HG02610 (cell line): ENCODE data around the gene RMDN3.

ENCODE experiments used
- ATAC-seq: cut with Tn5 transposase; IDR thresholded peaks from one replicate; pipeline ENCODE4 v1.9.1; 2021; ENCODE audit warnings: mild to moderate bottlenecking, moderate library complexity; ENCODE audit not compliant: unreplicated experiment

The RMDN3 gene, protein sequence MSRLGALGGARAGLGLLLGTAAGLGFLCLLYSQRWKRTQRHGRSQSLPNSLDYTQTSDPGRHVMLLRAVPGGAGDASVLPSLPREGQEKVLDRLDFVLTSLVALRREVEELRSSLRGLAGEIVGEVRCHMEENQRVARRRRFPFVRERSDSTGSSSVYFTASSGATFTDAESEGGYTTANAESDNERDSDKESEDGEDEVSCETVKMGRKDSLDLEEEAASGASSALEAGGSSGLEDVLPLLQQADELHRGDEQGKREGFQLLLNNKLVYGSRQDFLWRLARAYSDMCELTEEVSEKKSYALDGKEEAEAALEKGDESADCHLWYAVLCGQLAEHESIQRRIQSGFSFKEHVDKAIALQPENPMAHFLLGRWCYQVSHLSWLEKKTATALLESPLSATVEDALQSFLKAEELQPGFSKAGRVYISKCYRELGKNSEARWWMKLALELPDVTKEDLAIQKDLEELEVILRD

DNA sequence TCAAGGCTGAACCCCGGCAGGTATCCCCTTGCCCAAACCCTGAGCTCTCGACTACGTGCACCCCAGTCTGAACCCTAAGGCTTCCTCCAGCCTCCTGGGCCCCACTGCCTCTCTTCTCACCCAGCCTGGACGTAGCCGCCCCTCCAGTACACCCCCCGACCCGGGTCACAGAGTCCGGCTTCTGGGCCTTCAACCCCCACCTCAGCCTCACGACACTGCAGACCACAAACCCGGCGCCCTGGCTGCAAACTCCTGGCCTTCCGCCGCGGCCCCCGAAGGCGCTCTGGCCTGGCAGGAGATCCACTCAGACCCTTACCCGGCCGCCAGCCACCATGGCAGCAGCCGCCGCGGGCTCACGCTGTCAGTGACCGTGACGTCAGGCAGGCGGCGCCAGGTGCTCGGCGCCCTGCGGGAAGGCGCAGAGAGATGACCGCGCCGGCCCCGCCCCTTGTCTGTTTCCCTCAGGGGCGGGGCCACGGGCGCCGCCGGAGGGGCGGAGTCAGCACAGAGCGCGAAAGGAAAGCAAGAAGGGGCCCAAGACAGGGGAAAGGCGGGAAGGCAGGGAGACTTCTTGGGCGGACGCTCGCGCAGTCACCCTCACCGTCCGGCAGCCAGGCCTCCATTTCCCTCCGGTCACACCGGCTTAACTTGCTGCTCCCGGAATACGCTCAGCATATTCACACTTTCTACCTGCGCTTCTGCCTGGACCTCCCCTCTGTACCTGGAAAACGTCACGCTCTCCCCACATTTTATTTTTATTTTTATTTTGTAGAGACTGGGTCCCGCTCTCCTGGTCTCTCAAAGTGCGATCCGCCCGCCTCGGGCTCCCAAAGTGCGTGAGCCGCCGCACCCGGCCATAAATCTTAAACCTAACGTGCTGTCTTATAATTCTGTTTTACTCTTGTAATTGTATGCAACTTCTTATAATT lies at the start of gene RMDN3:
Gene RMDN3 (minus strand): TSS at position 372 of the 929 bp plus-strand sequence. CDS start 471 bp downstream, outside the sequence.
- ATAC-seq: peak; percentile 81

DNA sequence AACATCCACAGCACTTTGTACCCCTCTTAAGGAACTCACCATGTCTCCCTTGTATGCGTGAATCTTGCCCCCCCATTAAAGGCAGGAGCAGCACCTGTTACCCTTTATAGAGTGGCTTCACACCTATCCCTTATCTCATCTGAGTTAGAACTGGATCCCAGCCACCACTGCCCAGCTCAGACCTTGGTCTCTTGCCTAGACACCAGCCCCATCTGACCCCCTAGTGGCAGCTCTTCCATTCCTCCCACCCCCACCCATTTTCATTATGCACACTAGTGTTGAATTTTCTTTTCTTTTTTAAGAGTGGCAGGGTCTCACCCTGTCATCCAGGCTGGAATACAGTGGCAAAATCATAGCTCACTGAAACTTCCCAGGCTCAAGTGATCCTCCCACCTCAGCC lies 48.6 kb upstream of the RMDN3 start:
- no peak for ATAC-seq

DNA sequence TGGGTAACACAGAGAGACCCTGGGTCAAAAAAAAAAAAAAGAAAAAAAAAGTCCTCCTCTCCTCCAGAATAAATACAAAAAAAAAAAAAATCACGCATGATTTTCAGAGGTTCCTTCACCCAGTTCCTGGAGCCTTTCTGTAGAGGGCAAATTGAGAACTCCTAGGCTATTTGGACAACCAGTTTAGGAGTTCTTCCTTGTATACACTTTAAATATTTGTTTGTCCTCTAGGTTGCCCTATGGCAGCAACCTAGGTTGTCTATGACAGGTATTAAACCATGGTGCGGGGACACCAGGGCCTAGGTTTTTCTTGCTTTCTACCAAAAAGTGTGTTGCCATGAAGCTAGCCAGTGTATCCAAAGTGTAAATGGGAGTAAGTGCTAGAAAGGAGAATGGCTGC lies 48.0 kb upstream of the RMDN3 start:
- no peak for ATAC-seq

DNA sequence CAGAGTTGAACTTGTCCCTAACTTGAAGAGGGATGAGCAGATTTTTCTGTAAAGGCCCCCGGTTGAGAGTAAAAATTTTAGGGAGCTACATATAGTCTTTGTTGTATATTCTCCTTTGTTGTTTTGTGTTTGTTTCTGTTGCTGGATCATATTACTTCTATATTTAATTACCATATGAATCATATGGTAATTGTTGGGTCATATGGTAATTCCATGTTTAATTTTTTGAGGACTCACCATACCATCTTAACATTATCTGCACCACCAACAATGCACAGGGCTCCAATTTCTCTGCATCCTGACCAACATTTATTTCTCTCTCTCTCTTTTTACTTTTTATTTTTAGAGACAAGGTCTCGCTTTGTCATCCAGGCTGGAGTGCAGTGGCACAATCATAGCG lies 44.5 kb upstream of the RMDN3 start:
- ATAC-seq: no peak

DNA sequence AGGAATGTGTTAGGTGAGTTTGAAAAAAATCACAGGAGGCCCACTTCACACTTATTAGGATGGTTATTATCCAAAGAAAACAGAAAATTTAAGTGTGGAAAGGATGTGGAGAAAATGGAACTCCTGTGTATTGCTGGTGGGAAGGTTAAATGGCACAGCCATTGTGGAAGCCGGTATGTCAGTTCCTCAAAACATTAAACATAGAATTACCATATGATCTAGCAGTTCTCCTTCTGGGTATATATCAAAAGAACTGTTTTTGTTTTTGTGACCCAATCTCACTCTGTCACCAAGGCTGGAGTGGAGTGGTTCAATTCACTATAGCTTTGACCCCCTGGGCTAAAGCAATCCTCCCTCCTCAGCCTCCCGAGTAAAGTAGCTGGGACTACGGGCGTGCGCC lies 41.5 kb upstream of the RMDN3 start:
- no peak for ATAC-seq

DNA sequence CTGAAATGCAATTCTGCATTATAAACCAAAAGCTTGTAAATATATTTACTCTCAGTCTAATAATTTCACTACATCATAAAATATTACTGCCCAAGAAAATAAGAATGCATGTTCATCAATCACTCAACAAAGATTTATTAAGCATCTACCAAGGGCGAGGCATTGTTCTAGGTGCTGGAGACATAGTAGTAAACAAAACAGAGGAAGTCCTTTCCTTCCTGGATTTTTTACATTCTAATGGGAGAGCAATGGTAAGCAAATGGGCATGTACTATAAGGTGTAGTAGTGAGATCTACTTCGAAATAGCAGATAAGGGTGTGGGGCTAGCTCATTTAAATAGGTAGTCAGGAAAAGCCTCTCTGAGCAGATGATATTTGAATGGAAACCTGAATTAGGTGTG lies 41.0 kb upstream of the RMDN3 start:
- no peak for ATAC-seq

DNA sequence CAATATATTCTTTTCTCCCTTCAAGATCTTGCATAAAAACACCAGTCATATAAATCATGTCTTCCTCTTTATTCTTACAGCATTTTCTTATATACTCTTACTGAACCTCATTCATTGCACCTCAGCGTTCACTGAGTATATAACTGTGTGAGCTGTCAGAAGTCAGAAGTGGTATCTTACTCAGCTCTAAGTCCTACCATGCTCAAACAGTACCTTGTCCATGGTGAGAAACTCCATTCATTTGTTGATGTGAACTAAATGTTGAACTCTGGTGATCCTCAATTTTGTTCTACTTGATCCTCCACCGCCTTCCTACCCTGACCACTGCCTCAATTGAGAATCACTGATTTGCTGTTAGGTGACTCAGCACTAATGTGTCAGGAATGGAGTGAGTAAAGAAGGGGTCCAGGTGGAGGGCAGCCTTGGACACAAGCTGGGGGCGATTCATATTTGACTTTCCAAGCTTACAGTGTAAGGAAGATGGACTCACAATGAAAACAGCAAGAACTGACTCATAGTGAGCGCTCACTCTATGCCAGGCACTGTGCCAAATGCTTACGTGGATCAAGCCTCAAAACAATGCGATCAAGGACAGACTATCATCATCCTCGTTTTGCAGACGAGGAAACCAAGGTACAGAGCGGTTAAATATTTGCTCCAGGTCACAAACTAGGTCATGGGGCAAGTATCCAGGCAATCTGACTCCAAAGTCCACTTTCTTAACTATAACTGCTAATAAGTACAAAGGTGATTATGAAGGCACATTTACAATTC lies 38.3 kb upstream of the RMDN3 start:
- ATAC-seq: no peak

DNA sequence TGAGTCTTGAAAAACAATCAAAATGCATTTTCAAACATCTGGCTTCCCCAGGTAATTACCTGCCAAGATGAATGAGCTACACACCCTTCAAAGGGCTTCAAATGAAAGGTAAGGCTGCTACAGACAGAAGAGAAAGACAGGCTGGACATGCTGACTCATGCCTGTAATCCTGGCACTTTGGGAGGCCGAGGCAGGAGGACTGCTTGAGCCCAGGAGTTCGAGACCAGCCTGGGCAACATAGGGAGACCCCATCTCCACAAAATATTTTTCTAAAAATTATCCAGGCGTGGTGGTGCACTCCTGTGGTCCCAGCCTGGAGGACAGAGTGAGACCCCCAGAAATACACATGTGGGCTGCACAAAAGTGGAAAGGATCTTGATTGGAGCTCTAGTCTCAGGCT lies 37.3 kb upstream of the RMDN3 start:
- ATAC-seq: no peak

DNA sequence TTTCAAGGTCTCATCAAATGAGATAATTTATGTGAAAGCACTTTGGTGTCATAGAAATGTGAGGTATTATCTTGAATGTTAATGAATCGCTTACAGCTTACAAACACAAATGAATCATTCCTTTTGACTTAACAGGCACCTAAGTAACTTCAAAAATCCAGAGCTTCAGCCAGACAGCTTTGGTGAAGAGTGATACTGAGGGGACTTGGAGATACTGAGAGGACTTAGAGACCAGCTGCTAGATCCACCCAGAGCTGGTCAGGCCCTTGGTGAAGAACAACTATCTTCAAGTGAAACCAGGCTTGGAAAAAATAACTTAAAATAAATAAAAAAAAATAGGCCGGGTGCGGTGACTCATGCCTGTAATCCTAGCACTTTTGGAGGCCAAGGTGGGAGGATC lies 35.7 kb upstream of the RMDN3 start:
- no peak for ATAC-seq

DNA sequence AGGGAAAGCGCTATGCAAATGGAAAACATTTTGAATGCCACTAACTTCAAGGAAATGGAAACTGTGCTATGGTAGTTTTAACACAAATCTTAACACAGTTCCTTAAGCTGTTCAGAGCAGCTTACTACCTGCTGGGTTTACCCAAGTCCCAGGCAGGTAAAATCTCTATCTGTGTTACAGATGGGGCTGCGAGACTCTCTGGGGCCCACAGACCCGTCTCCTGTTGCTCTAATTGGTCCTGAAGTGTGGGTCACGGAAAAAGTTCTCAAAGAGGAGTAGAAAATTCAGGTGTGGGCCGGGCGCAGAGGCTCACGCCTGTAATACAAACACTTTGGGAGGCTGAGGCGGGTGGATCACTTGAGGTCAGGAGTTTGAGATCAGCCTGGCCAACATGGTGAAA lies 34.9 kb upstream of the RMDN3 start:
- ATAC-seq: no peak

DNA sequence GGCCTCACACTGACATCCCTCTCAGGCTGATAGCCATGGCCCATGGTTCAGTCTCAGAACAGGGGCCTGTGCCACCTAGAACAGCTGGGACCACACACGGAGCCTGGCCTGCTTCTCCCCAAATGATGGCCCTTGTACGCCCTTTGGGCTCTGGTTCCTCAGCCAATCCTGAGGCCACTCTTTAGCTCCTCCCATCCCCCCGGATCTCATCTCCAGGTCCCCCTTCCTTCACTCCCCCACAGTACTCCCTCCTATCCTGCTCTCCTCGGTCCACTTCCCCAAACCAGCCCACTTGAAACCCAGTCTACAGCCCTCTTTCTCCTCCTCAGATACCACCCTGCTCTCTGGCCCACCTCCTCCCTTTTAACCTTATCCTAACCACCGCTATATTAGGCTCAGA lies 34.1 kb upstream of the RMDN3 start:
- no peak for ATAC-seq

DNA sequence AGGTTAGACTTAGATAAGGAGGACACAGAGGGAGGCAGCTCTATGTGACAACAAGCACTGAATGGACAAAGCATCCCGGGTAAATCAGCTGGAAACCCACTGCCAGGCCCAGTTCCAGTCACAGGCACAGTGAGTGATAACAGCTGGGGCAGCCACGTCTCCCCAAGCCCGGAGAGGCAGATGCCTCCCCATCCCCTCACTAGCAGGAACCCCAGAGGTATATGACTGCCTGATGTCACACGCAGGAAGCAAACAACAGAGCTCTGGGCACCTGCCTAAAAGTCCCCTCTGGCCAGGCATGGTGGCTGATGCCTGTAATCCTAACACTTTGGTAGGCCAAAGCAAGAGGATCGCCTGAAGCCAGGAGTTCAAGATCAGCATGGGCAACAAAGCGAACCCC lies 32.9 kb upstream of the RMDN3 start:
- ATAC-seq: no peak

DNA sequence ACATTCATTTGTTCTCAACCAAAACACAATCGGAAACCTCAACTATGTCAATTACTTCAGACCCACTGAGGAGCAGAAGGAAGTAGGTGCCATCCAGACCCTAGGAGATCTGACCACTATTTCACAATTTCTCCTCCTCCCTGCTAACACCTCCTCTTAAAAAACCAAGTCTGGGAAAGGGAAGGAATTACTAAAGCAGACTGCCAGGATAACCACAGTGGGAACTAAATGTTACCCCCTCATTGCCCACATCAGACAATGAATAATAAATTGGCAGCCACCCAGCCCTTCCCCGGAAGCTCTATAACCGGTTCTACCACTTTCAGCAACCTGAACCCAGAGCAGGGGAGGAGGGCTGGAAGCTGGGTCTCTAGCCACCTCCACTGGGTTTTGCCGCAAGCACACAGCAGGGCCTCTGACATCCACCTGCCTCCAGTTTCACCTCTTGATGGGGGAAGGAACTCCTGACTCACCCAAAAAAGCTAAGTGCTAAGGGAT lies 32.3 kb upstream of the RMDN3 start:
- ATAC-seq: no peak

DNA sequence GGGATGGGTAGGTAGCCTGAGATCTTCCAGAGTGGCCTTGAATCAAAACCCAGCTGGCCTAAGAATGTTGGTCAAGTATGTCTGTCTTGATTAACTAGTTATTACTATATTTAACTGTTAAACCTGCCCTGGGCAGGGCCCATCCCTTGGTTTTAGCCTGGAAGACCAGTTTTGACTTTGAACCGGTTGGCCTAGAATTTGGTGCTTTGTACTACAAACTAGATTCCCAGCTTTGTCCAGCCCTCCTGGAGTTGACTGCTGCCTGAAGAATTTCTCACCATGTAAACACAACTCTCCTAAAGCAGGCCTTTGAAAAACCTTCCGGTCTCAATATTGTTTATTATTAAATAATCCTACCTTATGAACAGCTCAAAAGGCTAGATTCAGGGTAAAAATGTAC lies 30.8 kb upstream of the RMDN3 start:
- ATAC-seq: no peak

DNA sequence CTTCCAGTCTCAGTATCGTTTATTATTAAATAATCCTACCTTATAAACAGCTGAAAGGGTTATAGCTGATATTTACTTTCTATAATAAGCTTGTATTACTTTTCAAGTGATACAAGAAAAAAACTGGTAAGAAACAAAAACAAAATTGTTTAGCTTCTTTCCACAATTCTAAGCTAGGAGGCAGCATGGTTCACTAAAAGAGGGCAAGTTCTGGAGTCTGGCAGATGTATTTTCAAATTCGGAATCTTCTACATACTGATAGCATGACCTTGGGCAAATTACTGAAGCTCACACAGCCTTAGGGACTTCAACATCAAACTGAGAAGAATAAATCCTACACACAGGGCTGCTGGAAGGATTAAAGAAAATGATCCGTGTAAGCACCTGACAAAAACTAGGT lies 30.1 kb upstream of the RMDN3 start:
- ATAC-seq: no peak

DNA sequence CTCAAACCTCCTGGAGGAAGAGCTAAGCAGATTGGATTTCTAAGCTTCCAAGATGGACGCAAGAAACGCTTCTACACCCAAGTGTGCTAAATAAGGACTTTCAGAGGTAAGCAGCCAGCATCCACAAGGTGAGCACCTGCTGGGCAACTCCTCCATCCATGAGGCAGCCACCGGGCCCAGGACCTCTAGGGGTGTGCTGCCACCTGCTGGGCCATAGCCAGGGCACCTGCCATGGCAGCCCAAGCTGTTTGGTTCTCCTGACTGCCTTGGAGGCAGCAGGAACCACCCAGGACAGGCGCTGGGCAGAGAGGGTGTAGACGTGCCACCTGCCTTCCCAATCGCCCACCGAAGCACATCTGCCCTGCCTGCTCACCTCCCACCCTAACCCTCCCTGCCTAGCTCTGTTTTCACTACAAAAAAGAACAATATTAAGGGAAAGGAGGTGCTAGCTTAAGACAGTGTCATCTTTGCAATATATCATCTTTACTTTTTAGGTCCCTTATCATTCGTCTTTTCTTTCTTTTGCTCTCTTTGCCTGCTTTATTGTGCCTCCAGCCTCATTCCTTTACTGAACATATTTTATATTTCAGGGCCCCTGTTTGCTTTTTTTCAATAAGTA lies 27.7 kb upstream of the RMDN3 start:
- peak; percentile 63 for ATAC-seq

DNA sequence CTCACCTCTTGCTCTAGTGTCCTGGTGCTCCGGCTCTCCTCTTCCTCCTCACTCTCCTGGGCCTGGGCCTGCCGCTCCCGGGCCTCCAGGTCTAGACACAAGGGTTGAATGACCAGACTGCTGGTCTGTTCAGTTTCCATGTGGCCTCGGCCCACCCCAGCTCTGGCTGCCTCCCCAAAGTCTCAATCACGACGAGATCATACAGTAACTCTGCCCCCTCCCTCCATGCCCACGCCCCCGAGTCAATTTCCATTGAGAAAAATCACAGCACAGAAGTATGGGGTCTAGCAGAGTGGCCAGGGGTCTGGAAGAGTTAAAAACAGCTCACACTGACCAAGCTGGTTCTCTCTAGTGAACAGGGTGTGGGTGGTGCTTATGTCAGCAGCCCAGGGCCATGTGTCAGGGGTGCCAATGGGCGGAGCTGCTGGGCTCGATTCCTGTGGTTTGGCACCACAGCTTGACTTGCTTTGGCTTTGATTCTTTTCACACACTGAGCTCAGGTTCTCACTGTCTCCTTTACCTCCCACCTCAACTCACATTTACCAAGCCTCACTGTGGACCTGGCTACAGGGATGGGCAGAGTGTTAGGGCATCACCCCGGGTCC lies 21.6 kb upstream of the RMDN3 start:
- ATAC-seq: no peak

DNA sequence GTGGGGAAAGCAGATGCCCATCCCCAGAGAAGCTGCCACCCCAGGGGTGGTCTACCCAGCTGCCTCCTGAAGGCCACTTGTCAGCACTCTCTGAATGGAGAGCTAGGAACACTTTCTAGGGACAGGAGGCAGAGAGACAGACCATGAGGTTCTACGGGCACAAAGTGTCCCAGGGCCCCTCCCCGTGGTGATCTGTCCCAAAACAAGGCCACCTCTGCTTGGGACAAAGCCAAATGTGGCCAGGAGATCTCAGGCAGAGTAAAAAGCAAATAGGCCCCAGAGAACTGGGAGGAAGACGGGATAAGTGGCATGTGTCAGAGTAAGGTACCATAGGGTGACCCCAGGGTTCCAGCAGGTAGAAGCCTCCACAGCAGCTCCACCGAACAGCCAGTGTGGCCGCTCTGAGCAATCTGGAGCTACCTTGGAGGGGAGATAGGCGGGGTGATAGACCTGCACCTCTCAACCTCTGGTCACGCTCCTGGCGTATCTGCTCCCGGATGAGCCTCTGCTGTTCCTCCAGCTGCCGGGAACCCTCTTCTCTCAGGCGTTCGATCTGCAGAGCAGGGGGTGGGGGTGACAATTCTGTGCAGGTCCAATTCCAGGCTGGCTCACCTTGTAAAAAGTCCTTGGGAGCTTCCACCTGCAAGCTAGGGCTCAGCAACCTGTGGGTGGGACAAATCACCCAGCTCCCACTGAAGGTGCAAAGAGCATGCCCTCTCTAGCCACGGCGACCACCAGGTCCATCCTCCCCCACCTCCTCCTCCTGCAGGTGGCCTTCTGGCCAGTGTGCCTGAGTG lies 20.9 kb upstream of the RMDN3 start:
- no peak for ATAC-seq

DNA sequence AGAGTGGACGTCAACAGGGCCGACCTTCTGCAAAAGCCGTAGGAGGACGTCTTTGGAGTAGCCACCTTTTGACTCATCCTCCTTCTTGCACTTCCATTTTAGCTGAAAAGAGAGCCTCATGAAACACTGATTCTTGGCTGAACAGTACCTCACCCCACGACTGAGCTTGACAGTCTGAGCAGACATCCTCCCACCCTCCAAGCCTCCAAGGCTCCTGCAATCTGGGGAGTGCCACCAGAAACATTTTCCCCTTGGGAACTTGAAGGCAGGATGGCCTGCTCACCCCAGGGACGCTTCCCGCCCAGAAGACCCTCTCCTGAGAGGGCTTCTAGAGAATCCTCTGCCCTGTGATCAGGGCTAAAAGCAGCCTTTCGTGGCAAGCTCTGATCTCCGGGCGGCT lies 20.0 kb upstream of the RMDN3 start:
- ATAC-seq: no peak
